ENCODE results near the gene RAB36. TPM values are rescaled to one million over a fixed set of nuclear protein-coding genes. Genes with fewer than 3 reads are reported as not detected.

The RAB36 gene
- total RNA-seq, 1 experiment from 2014 or later = 9.1 TPM

GRCh38 chr22:23107487-23108248, 37.6 kb upstream of the RAB36 start:
- no peak for DNase-seq (ENCODE audit: low read depth)
- in situ Hi-C loops (cut with HindIII; ENCODE audit: low pct_unique_long_range_greater_than_20kb, low sequenced_read_pairs) = no loop called here

GRCh38 chr22:23108249-23109078, 36.8 kb upstream of the RAB36 start:
- DNase-seq (ENCODE audit: low read depth) = no peak
- in situ Hi-C loops (cut with HindIII; ENCODE audit: low pct_unique_long_range_greater_than_20kb, low sequenced_read_pairs) = no loop called here

GRCh38 chr22:23109079-23109347, 36.3 kb upstream of the RAB36 start:
- in situ Hi-C loops (cut with HindIII; ENCODE audit: low pct_unique_long_range_greater_than_20kb, low sequenced_read_pairs) = no loop called here
- DNase-seq (ENCODE audit: low read depth) = no peak

DNA sequence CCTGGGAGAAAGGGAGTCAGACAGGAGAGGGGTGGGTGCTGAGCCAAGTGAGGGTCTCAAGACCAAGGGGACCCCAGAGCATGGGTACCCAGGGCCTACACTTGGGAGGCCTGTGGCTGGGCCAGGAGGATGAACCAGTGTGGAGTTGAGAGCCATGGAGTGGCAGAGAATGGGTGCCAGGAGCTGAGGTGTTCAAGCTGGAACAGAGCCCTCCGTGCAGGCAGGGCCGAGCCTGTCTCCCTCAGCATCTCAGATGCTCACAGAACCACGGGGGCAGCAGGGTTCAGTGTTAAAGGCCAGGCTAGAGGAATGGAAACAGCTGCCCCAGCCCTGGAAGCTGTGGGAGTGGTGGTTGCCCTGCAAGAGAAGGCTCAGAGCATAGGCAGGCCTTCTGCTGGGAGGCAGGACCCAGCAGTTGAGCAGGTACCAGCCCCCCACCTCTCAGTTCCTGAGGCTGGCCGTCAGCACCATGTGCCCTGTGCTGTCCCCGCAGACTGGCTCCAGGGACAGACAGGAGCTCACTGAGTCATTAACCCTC, 35.8 kb upstream of the RAB36 start:
- no peak for DNase-seq (ENCODE audit: low read depth)
- in situ Hi-C loops (cut with HindIII; ENCODE audit: low pct_unique_long_range_greater_than_20kb, low sequenced_read_pairs) = no loop called here

DNA sequence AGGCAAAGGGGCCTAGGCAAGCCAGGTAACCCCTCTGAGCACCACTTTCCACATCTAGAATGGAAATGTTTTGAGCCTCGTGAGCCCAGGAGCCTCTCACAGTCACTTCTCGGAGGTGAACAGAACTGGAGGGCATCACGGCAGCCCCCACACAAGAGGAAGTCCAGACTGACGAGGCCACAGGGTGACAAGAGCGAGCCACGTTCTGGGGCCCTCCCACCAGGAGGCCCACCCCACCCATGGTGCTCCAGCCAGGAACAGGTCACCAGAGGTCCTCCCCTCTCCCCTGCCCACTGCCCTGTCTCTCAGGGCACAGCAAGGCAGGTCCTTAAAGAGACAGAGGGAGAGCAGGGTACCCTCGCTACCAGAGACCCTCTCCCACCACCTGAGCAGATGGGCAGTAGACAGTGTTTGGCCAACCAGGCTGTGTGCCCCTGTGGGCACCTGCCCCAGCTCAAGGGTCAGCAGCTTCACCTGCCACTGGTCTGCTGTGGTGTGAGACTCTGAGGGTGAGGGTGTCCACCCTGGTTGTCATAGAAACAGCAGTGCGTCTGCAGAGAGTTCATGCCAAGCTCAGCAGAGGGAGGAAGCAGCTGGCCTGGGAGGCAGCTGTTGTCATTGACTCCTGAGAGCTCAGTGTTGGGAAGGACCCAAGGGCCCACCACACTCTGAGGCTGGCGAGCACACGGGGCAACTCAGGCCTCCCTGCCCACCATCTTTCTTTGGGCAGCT, 34.9 kb upstream of the RAB36 start:
- in situ Hi-C loops (cut with HindIII; ENCODE audit: low pct_unique_long_range_greater_than_20kb, low sequenced_read_pairs) = no loop called here
- DNase-seq (ENCODE audit: low read depth) = no peak

DNA sequence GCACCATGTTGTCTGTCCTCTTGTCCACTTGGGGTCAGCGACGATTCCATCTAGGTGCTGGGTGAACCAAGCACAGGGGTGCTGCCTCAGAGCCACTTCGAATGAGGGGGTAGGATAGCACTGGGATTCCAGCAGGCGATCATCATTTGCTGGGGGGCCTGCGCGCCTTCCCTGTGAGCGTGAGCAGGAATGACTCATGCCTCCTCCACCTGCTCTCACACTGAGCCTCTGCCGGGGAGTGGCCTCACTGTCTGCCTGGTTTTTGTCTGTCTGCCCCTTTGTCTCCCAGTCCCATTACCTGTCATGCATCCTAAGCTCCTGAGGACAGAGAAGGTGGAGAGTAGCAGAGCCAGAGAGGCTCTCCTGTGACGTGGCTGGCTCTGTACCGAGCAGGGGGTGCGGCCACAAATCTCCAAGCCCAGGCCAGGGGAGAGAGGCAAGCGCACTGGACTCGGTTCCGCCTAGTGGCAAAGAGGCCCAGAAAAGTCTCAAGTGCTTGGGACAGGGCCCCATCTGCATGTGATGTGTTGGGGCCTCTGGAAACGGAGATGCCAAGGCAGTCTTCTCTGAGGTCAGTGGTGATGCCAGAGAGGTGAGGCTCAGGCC, 34.3 kb upstream of the RAB36 start:
- no peak for DNase-seq (ENCODE audit: low read depth)
- in situ Hi-C loops (cut with HindIII; ENCODE audit: low pct_unique_long_range_greater_than_20kb, low sequenced_read_pairs) = no loop called here

DNA sequence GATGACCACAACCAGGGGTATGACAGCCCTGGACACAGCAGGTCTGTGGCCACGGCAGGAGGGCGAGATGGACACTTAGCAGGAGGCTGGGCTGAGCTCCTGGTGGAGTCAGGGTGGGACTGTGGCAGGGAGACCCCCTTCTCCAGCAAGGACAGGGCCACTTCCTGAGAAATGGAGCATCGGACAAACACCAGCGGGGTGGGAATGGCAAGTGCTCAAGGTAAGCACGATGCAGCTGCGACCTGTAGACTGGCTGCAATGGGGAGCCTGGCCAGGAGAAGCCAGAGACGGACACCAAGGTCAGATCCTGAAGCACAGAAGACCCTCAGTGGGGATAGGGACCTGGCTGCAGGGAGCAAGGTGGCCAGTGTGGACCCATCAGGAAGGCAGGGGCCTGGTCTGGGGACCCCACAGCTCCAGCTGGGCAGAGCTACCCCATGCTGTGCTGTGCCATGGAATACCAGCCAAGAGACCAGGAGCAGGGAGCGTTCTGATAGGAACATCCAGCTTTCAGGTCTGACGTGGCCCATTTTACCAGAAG, 32.7 kb upstream of the RAB36 start:
- in situ Hi-C loops (cut with HindIII; ENCODE audit: low pct_unique_long_range_greater_than_20kb, low sequenced_read_pairs) = no loop called here
- no peak for DNase-seq (ENCODE audit: low read depth)

DNA sequence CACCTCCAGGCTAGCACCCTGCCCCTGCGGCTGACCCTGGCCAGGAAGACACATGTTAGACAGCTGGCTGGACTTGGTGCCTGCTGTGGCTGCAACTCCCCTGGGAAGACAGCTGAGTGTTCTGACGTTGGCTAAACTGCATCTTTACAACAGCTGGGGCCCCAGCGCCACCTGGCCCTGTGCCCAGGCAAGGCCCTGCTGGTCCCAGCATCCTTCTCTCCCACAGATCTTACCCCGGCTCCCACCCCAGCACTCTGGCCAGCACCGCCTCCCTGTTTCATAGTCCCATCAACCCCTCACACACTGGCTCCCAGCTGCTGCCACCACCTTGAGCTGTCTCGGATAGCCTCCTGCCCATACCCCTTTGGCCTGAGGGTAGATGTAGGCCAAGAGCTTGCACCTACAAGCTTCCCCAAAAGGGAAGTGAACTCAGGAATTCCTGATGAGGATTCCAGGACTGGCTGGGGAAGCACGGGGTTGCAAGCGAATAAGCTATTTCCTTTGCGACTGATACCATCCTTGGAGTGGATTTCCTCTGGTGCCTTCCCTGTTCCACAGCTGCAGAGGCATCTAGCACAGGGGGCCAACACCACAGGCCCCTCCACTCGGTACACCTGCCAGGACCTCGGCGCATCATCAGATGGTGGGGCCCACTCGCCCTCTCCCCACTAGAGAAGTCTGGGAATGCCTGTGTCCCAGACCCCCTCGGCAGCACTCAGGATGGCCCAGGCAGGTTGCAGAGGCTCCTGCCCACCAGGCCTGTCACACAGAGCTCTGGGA, 32.0 kb upstream of the RAB36 start:
- in situ Hi-C loops (cut with HindIII; ENCODE audit: low pct_unique_long_range_greater_than_20kb, low sequenced_read_pairs) = no loop called here

GRCh38 chr22:23113847-23114720, 31.2 kb upstream of the RAB36 start:
- in situ Hi-C loops (cut with HindIII; ENCODE audit: low pct_unique_long_range_greater_than_20kb, low sequenced_read_pairs) = no loop called here
- no peak for DNase-seq (ENCODE audit: low read depth)

More for the DNA sequence above, 32.0 kb upstream of the RAB36 start:
- no peak for DNase-seq (ENCODE audit: low read depth)

GRCh38 chr22:23114721-23115020, 30.6 kb upstream of the RAB36 start:
- no peak for DNase-seq (ENCODE audit: low read depth)
- in situ Hi-C loops (cut with HindIII; ENCODE audit: low pct_unique_long_range_greater_than_20kb, low sequenced_read_pairs) = no loop called here

DNA sequence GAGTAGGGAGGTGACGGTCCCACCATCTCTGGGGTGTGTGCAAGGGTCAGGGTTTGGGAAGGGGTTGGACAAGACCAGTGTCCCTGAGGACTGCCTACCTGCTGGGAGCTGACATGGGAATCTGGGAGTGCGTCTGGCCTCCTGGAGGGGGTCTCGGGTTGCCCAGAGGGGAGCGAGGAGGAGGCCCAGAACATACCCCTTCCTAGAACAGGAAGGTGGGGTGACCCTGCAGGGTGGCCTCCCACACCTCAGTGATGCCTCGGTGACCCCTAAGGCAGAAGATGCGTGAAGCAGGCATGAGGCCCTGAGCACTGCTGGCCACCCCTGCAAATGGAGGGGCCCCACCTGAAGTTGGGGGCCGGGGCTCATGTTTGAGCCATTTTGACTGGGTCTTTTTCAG, 29.9 kb upstream of the RAB36 start:
- in situ Hi-C loops (cut with HindIII; ENCODE audit: low pct_unique_long_range_greater_than_20kb, low sequenced_read_pairs) = no loop called here
- DNase-seq (ENCODE audit: low read depth) = no peak

DNA sequence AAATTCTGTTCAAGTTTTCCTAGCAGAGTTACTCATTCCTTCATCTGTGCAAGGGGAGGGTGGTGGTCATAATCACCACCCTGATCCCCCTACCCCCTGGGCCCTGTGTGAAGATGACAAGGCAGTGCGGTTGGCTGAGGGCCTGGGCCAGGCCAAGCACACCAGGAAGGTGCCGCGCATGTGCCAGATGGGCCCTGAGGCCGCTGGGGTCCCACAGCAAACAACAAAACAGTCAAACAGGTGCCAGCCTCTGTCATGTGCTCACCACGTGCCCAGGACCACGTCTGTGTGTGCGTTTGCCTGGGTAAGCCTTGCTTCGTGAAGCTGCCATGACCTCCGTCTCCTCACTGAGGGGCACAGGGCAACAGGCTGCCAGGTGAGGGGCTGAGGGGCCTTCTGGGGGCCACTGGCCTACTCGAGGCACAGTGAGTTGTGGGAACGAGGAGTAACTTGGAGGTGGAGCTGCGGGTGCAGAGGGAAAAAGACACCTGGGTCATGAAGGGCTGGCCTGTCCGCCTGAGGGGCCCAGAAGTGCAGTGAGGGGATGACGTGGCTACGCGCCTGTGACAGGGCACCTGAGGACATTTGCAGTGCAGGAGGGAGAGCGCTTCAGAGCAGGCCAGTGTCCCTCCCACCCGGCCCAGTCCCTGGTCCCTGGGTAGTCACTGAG, 29.3 kb upstream of the RAB36 start:
- in situ Hi-C loops (cut with HindIII; ENCODE audit: low pct_unique_long_range_greater_than_20kb, low sequenced_read_pairs) = no loop called here
- DNase-seq (ENCODE audit: low read depth) = no peak

GRCh38 chr22:23116506-23117263, 28.6 kb upstream of the RAB36 start:
- in situ Hi-C loops (cut with HindIII; ENCODE audit: low pct_unique_long_range_greater_than_20kb, low sequenced_read_pairs) = no loop called here
- no peak for DNase-seq (ENCODE audit: low read depth)

- DNase-seq (ENCODE audit: low read depth) = no peak
- in situ Hi-C loops (cut with HindIII; ENCODE audit: low pct_unique_long_range_greater_than_20kb, low sequenced_read_pairs) = no loop called here
Observed at GRCh38 chr22:23117275-23117674, 28.0 kb upstream of the RAB36 start.

- in situ Hi-C loops (cut with HindIII; ENCODE audit: low pct_unique_long_range_greater_than_20kb, low sequenced_read_pairs) = no loop called here
Observed at GRCh38 chr22:23117891-23118646, 27.2 kb upstream of the RAB36 start.

More at GRCh38 chr22:23117891-23118646, 27.2 kb upstream of the RAB36 start:
- DNase-seq (ENCODE audit: low read depth) = no peak

Data from Caki2 (cell line).